Stimulated activated CD8-positive, alpha-beta memory T cell treated with anti-CD3 and anti-CD28 coated beads, Interleukin-12 subunit alpha, Interleukin-12 subunit beta, amount 100 ng/mL, for 4 hours (primary cell): ENCODE results near the gene GPR146.

Experiments used
- DNase-seq: peaks from one replicate; pipeline ENCODE4 v3.0.0-alpha.2; 2020; ENCODE audit warnings: low read depth

Gene GPR146

GRCh38 chr7:1106063-1106792, 61.9 kb downstream of the GPR146 start:
- DNase-seq: no peak

GRCh38 chr7:1106793-1107421, 62.6 kb downstream of the GPR146 start:
- DNase-seq: no peak

DNA sequence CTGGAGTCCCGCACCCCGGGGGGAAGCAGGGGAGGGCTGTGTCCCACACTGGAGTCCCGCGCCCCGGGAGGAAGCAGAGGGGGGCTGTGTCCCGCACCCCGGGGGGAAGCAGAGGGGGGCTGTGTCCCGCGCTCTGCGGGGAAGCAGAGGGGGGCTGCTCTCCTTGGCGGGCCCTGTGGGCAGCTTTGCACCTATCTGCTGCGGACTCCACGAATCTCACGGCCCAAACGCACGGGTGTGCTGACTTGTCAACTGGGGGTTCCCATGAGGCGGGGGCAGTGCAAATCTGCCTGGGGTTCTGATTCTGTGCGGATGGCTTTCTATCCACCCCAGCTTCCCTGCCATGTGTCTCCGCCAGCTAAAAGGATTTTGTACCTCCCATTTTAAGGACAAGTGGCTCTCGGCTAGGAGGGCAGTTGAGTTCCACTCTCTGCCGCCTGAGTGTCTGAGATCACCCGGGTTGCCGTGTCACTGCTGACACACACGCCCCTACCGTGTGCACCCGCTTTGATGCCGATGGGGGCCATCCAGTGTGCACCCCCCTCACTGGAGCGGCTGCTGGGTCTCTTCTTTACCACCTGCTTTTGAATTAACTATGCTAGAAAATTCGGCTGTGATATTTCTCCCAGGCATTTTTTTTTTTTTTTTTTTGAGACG, 64.0 kb downstream of the GPR146 start:
- DNase-seq: no peak
